HG02571 (cell line): ENCODE results near the gene SYCE1L.
"Not testable (repeated sequence)": the region's sequence is repeated elsewhere in the genome, so short reads cannot be mapped to it uniquely, and the experiment has no call there.

ENCODE experiments used
- ATAC-seq: cut with Tn5 transposase; IDR thresholded peaks from one replicate; pipeline ENCODE4 v1.9.1; 2021; ENCODE audit warnings: mild to moderate bottlenecking, moderate library complexity; ENCODE audit not compliant: unreplicated experiment

The SYCE1L gene

GRCh38 chr16:77199211-77199610, at the start of gene SYCE1L:
SYCE1L (plus strand) TSS chr16:77199408; CDS start chr16:77199452, 44 bp downstream.
- ATAC-seq, result no peak

- ATAC-seq, result no peak
These were observed 41.7 kb upstream of the SYCE1L start for GRCh38 chr16:77157346-77158058.

GRCh38 chr16:77158293-77158692, 40.9 kb upstream of the SYCE1L start:
- no peak for ATAC-seq

GRCh38 chr16:77165006-77165405, 34.2 kb upstream of the SYCE1L start:
- ATAC-seq, result no peak

- not testable (repeated sequence) for ATAC-seq
These were observed 33.5 kb upstream of the SYCE1L start for GRCh38 chr16:77165536-77166236.

- no peak for ATAC-seq
These were observed 32.5 kb upstream of the SYCE1L start for GRCh38 chr16:77166726-77167125.

- ATAC-seq, result no peak
These were observed 30.3 kb upstream of the SYCE1L start for GRCh38 chr16:77168901-77169300.

GRCh38 chr16:77169650-77170236, 29.5 kb upstream of the SYCE1L start:
- peak; percentile 55 for ATAC-seq

GRCh38 chr16:77170805-77171204, 28.4 kb upstream of the SYCE1L start:
- no peak for ATAC-seq

- peak; percentile 75 for ATAC-seq
These were observed 27.2 kb upstream of the SYCE1L start for GRCh38 chr16:77171745-77172635.

GRCh38 chr16:77172951-77173350, 26.3 kb upstream of the SYCE1L start:
- no peak for ATAC-seq

GRCh38 chr16:77183137-77183536, 16.1 kb upstream of the SYCE1L start:
- ATAC-seq, result no peak

GRCh38 chr16:77186298-77186697, 12.9 kb upstream of the SYCE1L start:
- not testable (repeated sequence) for ATAC-seq

- no peak for ATAC-seq
These were observed 9.1 kb upstream of the SYCE1L start for GRCh38 chr16:77190190-77190477.

GRCh38 chr16:77190478-77191258, 8.5 kb upstream of the SYCE1L start, which contains the start of gene MON1B:
MON1B (plus strand) TSS chr16:77191190; CDS start chr16:77191486, 296 bp downstream.
- peak; percentile 96 for ATAC-seq

- ATAC-seq, result peak; percentile 1
These were observed 7.8 kb upstream of the SYCE1L start for GRCh38 chr16:77191259-77191969.

- no peak for ATAC-seq
These were observed 5.8 kb upstream of the SYCE1L start for GRCh38 chr16:77193377-77193776.

GRCh38 chr16:77194295-77195231, 4.6 kb upstream of the SYCE1L start:
- no peak for ATAC-seq

- ATAC-seq, result no peak
These were observed 3.8 kb upstream of the SYCE1L start for GRCh38 chr16:77195411-77195810.
